Calu3 (cell line): ENCODE measurements around the gene TYW1. TPM values are rescaled to one million over a fixed set of nuclear protein-coding genes. Genes with fewer than 3 reads are reported as not detected.
"Not testable (repeated sequence)": the region's sequence is repeated elsewhere in the genome, so short reads cannot be mapped to it uniquely, and the experiment has no call there.

Experiments used
- BruUV-seq: library from RNA; stranded (reverse); fragments of 400-500 nt; replicated peaks from 2 replicates; lab custom pipeline; 2021; lab: Mats Ljungman, UMichigan
- CTCF ChIA-PET: fragments of 300-600 bp; sonication (Branson Sonifier 250); formaldehyde crosslinking; loops from one replicate; lab custom pipeline; 2022; ENCODE audit warnings: antibody characterized with exemption; lab: Charles Lee
- DNase-seq: peaks from one replicate; pipeline ENCODE4 v3.0.0; 2022
- H3K27ac Mint-ChIP-seq: one replicate; pipeline ENCODE4 v1.8.0; 2022; ENCODE audit warnings: mixed read lengths; ENCODE audit not compliant: unreplicated experiment
- H3K27me3 Mint-ChIP-seq: one replicate; pipeline ENCODE4 v1.8.0; 2022; ENCODE audit warnings: mixed read lengths; ENCODE audit not compliant: unreplicated experiment
- H3K36me3 Mint-ChIP-seq: one replicate; pipeline ENCODE4 v1.8.0; 2022; ENCODE audit warnings: mild to moderate bottlenecking, moderate library complexity, mixed read lengths; ENCODE audit not compliant: insufficient read depth, unreplicated experiment
- H3K4me1 Mint-ChIP-seq: one replicate; pipeline ENCODE4 v1.8.0; 2022; ENCODE audit warnings: mild to moderate bottlenecking, low read depth, mixed read lengths; ENCODE audit not compliant: unreplicated experiment
- H3K4me3 Mint-ChIP-seq: one replicate; pipeline ENCODE4 v1.8.0; 2022; ENCODE audit warnings: mild to moderate bottlenecking, low read depth, moderate library complexity, mixed read lengths; ENCODE audit not compliant: unreplicated experiment
- H3K9me3 Mint-ChIP-seq: one replicate; pipeline ENCODE4 v1.8.0; 2022; ENCODE audit warnings: low read depth, mixed read lengths; ENCODE audit not compliant: unreplicated experiment
- CTCF ChIP-seq: fragments of 200-600 bp; IDR thresholded peaks from one replicate; pipeline ENCODE4 v1.8.0; 2022; ENCODE audit warnings: antibody characterized with exemption; ENCODE audit not compliant: unreplicated experiment
- intact Hi-C: fragments of 100-400 bp; cut with micrococcal nuclease; formaldehyde crosslinking; loops from one replicate; pipeline ENCODE4 v1.10.0; 2022; ENCODE audit not compliant: unreplicated experiment
- total RNA-seq: library from RNA; stranded (reverse); gene quantifications from 2 replicates; pipeline ENCODE4 v1.2.3, GENCODE V29; 2022

Gene TYW1
- total RNA-seq, 1 experiment from 2014 or later = 12.1 TPM

- Mint-ChIP-seq H3K27ac (no peak overlapping the region), H3K9me3 (no peaks in the 10 kb centered on the region), H3K27me3 (no peaks in the 10 kb centered on the region), H3K4me3 (no peak overlapping the region), H3K36me3 (no peaks in the 10 kb centered on the region), H3K4me1 (no peaks in the 10 kb centered on the region)
- CTCF ChIA-PET = no interaction called here
- no peak for DNase-seq
- BruUV-seq = no TSS peak
- intact Hi-C loops = no loop called here
- no peak for TF ChIP-seq CTCF
Measured at GRCh38 chr7:67018940-67019339, 22.3 kb downstream of the TYW1 start.

GRCh38 chr7:67019562-67020390 lies 23.1 kb downstream of the TYW1 start:
- H3K4me1 Mint-ChIP-seq = no peaks in the 10 kb centered on the region
- no TSS peak for BruUV-seq
- H3K4me3 Mint-ChIP-seq = no peak overlapping the region
- no peaks in the 10 kb centered on the region for H3K9me3 Mint-ChIP-seq
- H3K36me3 Mint-ChIP-seq = no peaks in the 10 kb centered on the region
- CTCF ChIA-PET = no interaction called here
- H3K27ac Mint-ChIP-seq = no peak overlapping the region
- no peak for TF ChIP-seq CTCF
- no peak for DNase-seq
- H3K27me3 Mint-ChIP-seq = no peaks in the 10 kb centered on the region
- intact Hi-C loops = no loop called here

GRCh38 chr7:67021260-67021659 lies 24.6 kb downstream of the TYW1 start:
- intact Hi-C loops = no loop called here
- Mint-ChIP-seq H3K27me3 (no peaks in the 10 kb centered on the region), H3K4me1 (no peaks in the 10 kb centered on the region), H3K4me3 (no peak overlapping the region), H3K27ac (no peak overlapping the region), H3K36me3 (no peaks in the 10 kb centered on the region), H3K9me3 (no peaks in the 10 kb centered on the region)
- TF ChIP-seq CTCF = no peak
- CTCF ChIA-PET = no interaction called here
- no peak for DNase-seq
- BruUV-seq = no TSS peak

GRCh38 chr7:67022511-67022910 lies 25.9 kb downstream of the TYW1 start:
- CTCF ChIA-PET = no interaction called here
- H3K36me3 Mint-ChIP-seq = peaks cover 5% of the 10 kb centered on the region
- no peaks in the 10 kb centered on the region for H3K4me1 Mint-ChIP-seq
- no peak overlapping the region for H3K4me3 Mint-ChIP-seq
- H3K9me3 Mint-ChIP-seq = no peaks in the 10 kb centered on the region
- no TSS peak for BruUV-seq
- TF ChIP-seq CTCF = no peak
- H3K27ac Mint-ChIP-seq = no peak overlapping the region
- intact Hi-C loops = no loop called here
- no peaks in the 10 kb centered on the region for H3K27me3 Mint-ChIP-seq
- DNase-seq = no peak

- H3K9me3 Mint-ChIP-seq, H3K4me3 Mint-ChIP-seq, H3K27me3 Mint-ChIP-seq, intact Hi-C loops, H3K4me1 Mint-ChIP-seq, H3K27ac Mint-ChIP-seq, BruUV-seq, CTCF ChIA-PET, DNase-seq, H3K36me3 Mint-ChIP-seq: not testable (repeated sequence)
Measured at GRCh38 chr7:67025459-67025858, 28.8 kb downstream of the TYW1 start.

GRCh38 chr7:67031685-67032084 lies 35.1 kb downstream of the TYW1 start:
- H3K4me3 Mint-ChIP-seq, H3K27me3 Mint-ChIP-seq, H3K36me3 Mint-ChIP-seq, CTCF ChIA-PET, BruUV-seq, H3K4me1 Mint-ChIP-seq, intact Hi-C loops, H3K9me3 Mint-ChIP-seq, DNase-seq, H3K27ac Mint-ChIP-seq: not testable (repeated sequence)
